Measurements from ENCODE around the gene BOLL. TPM values are rescaled to one million over a fixed set of nuclear protein-coding genes. Genes with fewer than 3 reads are reported as not detected.

Gene BOLL
- total RNA-seq, 1 experiment from 2014 or later = not detected

DNA sequence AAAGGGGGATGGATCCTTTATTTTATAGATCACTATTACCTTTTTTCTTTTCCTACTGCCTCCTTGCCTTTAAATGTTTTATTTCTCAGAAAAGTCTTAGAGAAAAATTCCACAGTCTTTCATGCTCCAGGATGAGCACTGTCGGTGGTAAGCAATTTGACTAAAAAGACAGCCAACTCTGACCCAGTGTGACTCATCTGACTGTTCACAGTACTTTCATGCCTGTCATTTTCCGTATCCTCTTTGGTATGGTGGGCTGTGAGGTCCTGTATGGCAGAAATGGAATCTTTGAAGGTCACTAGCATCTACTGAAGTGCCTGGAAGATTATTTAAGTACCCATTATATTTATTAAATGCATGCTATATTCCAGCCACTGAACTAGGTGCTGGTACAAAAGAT, 107.6 kb downstream of the BOLL start:
- Mint-ChIP-seq H3K9me3 (ENCODE audit: unreplicated experiment) (no peaks in the 10 kb centered on the region), H3K4me3 (ENCODE audit: unreplicated experiment) (no peak overlapping the region), H3K27ac (ENCODE audit: low read depth, unreplicated experiment) (no peak overlapping the region), H3K4me1 (ENCODE audit: insufficient read depth, unreplicated experiment) (peaks cover 6% of the 10 kb centered on the region), H3K27me3 (ENCODE audit: insufficient read depth, unreplicated experiment) (peaks cover 14% of the 10 kb centered on the region), H3K36me3 (ENCODE audit: insufficient read depth, unreplicated experiment) (no peaks in the 10 kb centered on the region)
- no TSS peak for BruUV-seq (replicated peaks)
- TF ChIP-seq, protein P1, sequence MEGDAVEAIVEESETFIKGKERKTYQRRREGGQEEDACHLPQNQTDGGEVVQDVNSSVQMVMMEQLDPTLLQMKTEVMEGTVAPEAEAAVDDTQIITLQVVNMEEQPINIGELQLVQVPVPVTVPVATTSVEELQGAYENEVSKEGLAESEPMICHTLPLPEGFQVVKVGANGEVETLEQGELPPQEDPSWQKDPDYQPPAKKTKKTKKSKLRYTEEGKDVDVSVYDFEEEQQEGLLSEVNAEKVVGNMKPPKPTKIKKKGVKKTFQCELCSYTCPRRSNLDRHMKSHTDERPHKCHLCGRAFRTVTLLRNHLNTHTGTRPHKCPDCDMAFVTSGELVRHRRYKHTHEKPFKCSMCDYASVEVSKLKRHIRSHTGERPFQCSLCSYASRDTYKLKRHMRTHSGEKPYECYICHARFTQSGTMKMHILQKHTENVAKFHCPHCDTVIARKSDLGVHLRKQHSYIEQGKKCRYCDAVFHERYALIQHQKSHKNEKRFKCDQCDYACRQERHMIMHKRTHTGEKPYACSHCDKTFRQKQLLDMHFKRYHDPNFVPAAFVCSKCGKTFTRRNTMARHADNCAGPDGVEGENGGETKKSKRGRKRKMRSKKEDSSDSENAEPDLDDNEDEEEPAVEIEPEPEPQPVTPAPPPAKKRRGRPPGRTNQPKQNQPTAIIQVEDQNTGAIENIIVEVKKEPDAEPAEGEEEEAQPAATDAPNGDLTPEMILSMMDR (IDR thresholded peaks at IDR 0.05; ENCODE audit: unreplicated experiment) = no peak
- CTCF ChIA-PET = no interaction called here
- peak; percentile 18 for DNase-seq (ENCODE audit: unreplicated experiment)
- intact Hi-C loops (cut with micrococcal nuclease) = no loop called here
- POLR2A ChIA-PET = no interaction called here

DNA sequence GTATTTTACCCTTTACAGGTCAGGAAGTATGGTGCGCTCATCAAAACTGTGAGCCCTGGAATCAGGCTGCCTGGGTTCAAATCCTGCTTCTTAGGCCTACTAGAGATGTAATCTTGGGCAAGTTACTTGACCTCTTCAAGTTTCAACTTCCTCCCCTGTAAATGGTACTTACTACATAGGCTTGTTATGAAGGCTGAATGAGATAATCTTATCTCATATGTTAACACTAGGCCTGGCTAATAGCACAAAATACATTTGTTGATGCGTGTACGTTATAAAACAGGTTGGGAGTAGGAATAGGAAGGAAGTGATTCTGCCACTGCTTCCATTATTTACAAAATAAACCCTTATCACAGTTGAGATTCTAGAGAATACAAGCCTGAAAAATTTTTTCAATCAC, 108.1 kb downstream of the BOLL start:
- Mint-ChIP-seq H3K9me3 (ENCODE audit: unreplicated experiment) (no peaks in the 10 kb centered on the region), H3K27me3 (ENCODE audit: insufficient read depth, unreplicated experiment) (peaks cover 11% of the 10 kb centered on the region), H3K4me3 (ENCODE audit: unreplicated experiment) (no peak overlapping the region), H3K36me3 (ENCODE audit: insufficient read depth, unreplicated experiment) (no peaks in the 10 kb centered on the region), H3K27ac (ENCODE audit: low read depth, unreplicated experiment) (no peak overlapping the region), H3K4me1 (ENCODE audit: insufficient read depth, unreplicated experiment) (peaks cover 6% of the 10 kb centered on the region)
- no peak for DNase-seq (ENCODE audit: unreplicated experiment)
- intact Hi-C loops (cut with micrococcal nuclease) = no loop called here
- ChIA-PET POLR2A (no interaction called here), CTCF (no interaction called here)
- TF ChIP-seq, protein P1 (IDR thresholded peaks at IDR 0.05; ENCODE audit: unreplicated experiment) = no peak
- no TSS peak for BruUV-seq (replicated peaks)

Other genes with a start within 250 kb of the BOLL start
- not detected in 2 replicates for gene RFTN2, start 109.7 kb downstream of the BOLL start, total RNA-seq (2022)
- 9.5 and 15.3 TPM in 2 replicates for gene MARS2, start 80.0 kb downstream of the BOLL start, total RNA-seq (2022)
- 0.12 and 0.22 TPM in 2 replicates for gene PLCL1, start 19.3 kb upstream of the BOLL start, total RNA-seq (2022)

Data from MCF 10A (cell line).